ENCODE measurements around the gene NRG2.

Gene NRG2

DNA sequence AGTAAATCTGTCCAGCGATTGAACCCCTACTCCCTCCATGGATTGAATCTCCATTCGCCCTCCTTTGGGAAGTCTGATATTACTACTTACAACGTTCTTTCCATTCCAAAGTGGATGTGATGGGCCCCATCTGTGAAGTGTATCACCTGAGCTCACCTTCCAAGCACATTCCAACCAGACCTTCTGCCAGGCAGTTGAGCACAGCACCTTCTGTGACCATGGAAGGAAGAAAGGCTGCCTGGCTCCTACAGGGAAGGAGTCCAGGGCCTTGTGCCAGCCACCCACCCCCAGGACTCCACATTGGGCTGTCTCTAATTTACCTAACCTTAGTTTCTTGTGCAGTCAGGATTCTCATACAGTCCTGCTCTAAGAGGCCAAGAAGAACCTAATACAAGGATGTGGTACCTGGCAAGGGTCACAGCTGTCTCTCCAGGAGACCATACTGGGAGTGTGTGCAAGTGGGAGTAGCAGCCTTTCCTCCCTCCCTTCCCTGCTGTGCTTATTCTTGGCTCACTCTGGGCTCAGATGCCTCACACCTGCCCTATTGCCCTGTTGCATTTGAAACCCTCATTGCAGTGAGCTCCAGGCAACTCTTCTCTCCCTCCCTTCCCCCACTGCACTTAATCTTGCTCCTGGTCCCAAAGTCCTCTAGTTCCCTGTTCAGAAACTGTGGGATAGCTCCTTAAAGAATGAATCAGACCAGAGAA lies 116.1 kb downstream of the NRG2 start:
- no peak for DNase-seq

- peak; percentile 35 for DNase-seq
Observed at GRCh38 chr5:139925650-139926640, 117.2 kb downstream of the NRG2 start.

DNA sequence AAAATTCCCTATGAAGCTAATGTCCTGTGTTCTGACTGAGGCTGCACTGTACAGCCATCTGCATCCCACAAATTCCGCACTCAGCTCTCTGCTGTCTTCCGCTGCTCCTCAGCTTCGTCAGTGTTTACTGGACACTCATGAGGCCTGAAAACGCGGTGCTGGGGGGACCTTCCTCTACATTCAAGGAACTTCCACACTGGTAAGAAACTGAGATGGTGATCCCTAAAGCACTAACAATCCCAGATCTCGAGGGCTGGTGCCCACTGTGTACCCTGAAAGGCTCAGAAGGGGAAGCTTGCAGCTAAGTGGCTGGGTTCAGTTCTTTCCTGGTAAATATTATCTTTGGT lies 117.9 kb downstream of the NRG2 start:
- DNase-seq, result no peak

GRCh38 chr5:139924294-139925215 lies 118.5 kb downstream of the NRG2 start:
- no peak for DNase-seq

DNA sequence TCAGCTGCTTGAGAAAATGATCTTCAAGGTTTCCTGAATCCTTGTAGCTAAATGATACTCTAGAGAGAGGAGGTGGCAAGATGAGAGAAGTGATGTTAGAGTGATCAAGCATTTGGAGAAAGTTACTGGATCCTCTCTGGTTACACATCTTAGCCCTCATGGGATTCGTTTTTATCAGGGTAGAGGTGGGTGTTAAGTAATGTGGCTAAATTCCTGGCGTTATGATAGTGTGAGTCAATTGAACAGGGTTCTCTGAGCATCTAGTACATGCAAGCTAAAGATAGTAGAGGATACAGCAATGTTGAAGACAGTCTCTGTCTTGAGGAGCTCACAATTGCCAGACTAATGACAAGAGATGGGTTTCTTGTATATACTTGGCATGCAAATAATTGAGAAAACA lies 123.8 kb downstream of the NRG2 start:
- DNase-seq, result no peak

DNA sequence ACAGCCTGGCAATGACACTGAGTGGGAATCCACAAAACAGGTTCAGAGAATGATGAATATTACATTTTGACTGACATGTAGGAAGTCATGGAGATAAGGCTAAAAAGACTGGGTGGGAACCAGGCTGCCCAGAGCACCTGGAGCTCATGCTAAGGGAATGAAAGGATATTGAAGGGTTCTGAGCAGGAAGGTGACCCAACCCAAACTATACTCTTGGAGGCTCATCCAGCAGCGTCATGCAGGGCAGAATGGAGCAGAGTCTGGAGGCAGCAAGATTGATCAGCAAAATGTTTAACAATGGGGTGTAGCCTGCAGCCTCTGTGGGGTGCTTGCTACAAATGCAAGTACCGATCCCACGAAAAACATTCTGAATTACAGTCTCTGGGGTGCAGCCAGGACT lies 127.3 kb downstream of the NRG2 start:
- no peak for DNase-seq

- DNase-seq, result no peak
Observed at GRCh38 chr5:139915266-139915665, 127.8 kb downstream of the NRG2 start.

GRCh38 chr5:139914218-139914807 lies 128.8 kb downstream of the NRG2 start:
- DNase-seq, result no peak

DNA sequence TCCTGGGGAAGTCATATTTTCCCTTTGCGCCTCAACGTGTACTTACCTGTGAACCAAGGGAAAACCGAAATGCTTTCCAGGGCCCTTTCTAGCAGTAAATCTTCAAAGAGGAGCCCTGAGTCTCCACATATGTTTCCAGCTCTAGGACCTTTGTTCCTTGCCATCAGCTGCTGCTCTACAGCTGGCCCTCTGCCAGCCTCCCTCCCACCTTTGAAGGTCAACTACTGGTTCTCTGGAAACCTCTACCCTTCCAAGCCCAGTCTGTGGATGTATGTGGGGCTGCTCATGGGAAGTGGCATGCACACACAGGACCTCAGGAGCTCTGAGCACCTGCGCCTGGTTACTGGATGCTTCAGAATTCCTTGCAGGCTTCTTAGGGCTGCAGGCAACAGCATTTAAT lies 130.3 kb downstream of the NRG2 start:
- DNase-seq, result no peak

GRCh38 chr5:139912158-139912557 lies 130.9 kb downstream of the NRG2 start:
- no peak for DNase-seq

- DNase-seq, result no peak
Observed at GRCh38 chr5:139911425-139912120, 131.5 kb downstream of the NRG2 start.

- DNase-seq, result no peak
Observed at GRCh38 chr5:139910901-139911300, 132.2 kb downstream of the NRG2 start.

DNA sequence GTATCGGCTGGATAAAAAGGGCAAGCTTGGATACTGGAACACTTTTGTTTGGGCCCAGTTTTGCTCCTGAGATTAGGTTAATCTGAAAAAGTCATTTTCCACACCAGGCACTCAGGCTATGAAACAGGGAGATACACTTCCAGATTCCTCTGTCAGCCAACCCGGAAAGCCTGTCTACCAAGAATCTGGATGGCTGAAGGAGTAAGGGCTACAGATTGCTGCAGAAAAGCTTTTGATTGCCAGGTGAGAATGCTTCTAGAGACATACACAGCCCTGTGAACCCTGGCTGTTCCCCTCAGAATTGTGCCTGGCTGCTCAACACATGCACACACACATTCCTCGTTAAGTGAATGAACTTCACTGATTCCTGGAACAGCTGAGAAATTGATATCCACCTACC lies 133.1 kb downstream of the NRG2 start:
- DNase-seq, result no peak

DNA sequence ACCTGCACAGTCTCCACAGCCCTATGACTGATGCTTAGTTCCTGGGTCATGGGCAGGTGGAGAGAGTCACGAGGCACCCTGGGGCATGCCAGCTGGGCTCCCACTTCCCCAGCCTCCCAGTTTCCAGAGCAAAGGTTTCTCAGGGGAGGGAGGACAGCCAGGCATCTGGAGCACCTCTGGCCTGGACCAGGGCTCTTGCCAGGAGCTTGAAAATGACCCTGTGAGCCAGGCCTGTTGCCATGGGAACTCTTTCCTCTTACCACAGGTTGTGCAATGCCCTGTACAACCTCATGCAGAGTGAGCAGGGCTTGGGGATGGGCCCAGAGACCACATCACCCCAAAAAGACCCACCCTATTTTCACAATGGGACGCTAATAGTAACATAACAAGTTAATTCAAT lies 134.3 kb downstream of the NRG2 start:
- DNase-seq, result no peak

DNA sequence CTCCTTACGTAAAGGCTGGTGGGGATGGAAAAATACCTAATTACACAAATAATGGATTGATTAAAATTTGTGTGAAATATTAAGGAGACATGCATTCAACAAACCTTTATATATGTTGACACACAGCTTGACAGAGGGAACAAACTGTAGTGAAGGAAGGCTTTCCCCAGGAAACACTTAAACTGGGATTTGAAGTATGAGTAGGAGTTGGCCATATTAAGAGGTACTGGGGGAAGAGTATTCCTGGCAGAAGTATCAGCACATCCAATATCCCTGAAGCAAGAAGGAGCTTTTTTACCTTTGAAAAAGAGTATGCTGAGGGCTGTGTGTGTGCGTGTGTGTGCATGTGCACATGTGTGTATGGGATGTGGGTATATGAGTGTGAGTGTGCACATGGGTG lies 136.4 kb downstream of the NRG2 start:
- no peak for DNase-seq

DNA sequence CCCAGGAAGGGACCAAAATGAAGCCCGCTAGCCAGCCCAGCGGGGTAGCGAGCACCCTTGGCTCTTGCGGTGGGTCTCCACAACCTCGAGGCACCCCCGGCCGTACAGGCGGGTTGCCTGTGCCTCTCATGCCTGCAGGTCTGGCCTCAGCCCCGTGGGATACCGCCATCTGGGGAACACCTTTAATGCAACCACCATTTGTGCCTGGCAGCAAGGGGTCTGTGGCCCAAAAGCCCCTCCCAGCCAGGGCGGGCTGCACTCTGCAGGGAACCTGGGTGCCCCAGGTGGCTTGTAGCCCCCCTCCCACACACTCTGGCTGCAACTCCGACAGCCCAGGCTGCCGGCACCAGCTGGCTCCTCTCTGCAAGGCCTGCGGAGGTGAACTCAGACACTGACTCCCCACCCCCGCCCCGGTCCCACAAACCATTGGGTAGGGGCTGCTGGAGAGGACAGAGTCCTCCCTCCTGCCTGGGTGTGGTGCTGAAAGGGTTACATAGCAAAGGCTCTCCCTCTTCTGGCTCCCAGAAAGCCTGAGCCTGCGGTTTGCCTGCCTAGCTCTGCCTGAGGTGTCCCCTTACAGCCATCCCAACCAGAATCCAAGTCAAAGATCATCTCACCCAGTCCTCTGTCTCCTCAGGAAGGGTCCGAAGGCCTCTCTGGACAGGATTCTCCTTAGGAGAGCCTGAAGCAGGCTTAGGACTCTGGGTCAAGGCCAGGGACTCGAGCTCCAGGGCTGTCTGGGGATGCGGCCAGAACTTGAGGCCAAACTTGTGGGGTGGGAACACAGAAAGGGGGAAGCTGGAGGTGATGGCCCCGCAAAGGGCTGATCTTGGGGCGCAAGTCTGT lies 138.1 kb downstream of the NRG2 start:
- DNase-seq, result no peak

DNA sequence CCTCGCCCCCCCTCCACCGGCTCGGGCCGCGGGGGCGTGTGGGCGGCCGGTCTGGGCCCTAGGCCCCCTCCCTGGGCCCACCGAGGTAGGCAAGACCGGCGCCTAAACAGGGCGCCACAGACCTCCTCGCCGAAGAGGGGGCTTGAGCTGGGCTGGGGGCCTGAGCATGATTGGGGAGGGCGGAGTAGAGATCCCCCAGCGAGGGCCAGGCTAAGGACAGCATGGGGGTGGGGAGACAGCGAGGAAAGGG lies 138.6 kb downstream of the NRG2 start:
- DNase-seq, result no peak

DNA sequence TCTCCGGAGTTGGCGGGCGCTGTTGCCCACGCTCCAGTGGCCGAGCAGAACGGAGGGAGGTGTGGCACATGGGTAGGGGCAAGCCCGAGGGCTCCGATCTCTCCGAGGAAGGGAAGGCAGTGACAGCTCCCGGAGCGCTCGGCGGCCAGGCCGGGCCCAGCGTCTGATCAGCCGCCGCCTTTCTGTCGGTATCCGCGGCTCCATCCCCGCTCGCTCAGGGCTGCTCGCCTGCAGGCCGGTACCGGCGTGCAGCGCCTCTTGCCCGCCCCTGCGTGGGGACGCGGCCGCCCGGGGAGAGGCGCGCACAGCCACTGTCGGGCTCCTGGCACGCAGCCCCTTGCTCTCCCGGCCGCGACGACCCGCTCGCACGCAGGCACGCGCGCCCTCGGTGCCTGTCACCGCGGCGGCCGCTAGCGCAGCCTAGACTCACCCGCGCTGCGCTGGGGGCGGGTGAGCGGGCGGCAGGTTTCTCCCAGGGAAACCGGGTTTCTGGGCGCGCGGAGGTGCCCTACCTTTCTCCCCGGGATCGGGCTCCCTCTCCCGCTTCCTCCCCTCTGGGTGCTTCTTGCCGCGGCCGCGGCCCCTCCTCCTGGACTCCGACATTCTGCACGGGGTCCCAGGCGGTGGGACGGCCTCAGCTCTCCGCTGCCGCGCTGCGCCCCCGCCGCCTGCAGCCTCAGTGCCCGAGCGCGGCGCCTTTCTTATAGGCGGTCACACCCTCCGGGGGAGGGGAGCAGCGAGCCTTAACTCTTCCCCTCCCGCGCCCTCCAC lies 139.1 kb downstream of the NRG2 start:
- DNase-seq, result no peak

DNA sequence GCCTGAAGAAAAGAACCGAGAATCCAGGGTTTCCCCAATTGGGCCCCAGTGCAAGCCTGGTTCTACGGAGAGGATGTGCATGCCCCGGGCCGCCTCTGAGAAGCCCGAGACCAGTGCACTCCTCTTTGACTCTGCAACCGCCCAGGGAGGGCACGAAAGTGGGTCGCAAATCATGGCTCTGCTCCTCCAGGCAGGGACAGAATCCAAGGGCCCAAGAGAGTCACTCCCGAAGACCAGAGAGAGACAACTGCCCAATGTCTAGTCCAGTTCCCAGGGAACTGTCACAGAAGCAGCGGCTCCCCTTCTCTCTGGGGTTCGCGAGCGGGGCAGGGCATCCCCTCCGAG lies 139.7 kb downstream of the NRG2 start:
- DNase-seq, result no peak

- no peak for DNase-seq
Observed at GRCh38 chr5:139901986-139902385, 141.1 kb downstream of the NRG2 start.

DNA sequence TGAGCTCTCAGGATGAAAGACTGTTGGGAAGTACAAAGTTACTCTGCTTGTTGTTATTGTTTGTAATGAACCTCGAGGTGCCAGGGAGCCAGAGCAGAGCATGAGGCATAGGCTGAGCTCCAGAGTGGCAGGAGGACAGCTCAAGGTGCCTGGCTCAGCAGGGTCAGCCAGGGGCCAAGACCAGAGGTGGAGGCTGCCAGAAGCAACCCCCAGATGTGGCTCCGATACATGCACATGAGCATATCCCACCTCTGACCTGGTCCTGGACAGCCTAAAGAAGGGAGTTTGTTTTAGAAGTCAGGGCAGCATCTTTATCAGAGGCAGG lies 141.9 kb downstream of the NRG2 start:
- DNase-seq, result no peak
